ENCODE measurements around the gene VWA1.
"Not testable (repeated sequence)": the region's sequence is repeated elsewhere in the genome, so short reads cannot be mapped to it uniquely, and the experiment has no call there.

The VWA1 gene

GRCh38 chr1:1403653-1404052, 31.8 kb upstream of the VWA1 start:
- no peak for DNase-seq (ENCODE audit: low spot score)

- no peak for DNase-seq (ENCODE audit: low spot score)
Measured at GRCh38 chr1:1406101-1406820, 29.2 kb upstream of the VWA1 start.

GRCh38 chr1:1406821-1407635, 28.5 kb upstream of the VWA1 start, which contains the start of gene MRPL20:
MRPL20 (minus strand) TSS chr1:1407293; CDS start chr1:1407217, 76 bp downstream.
- DNase-seq (ENCODE audit: low spot score), result peak; percentile 92

GRCh38 chr1:1407636-1408318, 27.7 kb upstream of the VWA1 start:
- peak; percentile 45 for DNase-seq (ENCODE audit: low spot score)

GRCh38 chr1:1410238-1410637, 25.3 kb upstream of the VWA1 start:
- DNase-seq (ENCODE audit: low spot score), result not testable (repeated sequence)

- no peak for DNase-seq (ENCODE audit: low spot score)
Measured at GRCh38 chr1:1411626-1412025, 23.9 kb upstream of the VWA1 start.

GRCh38 chr1:1412311-1412902, 23.1 kb upstream of the VWA1 start:
- DNase-seq (ENCODE audit: low spot score), result not testable (repeated sequence)

- no peak for DNase-seq (ENCODE audit: low spot score)
Measured at GRCh38 chr1:1415751-1416150, 19.7 kb upstream of the VWA1 start.

- not testable (repeated sequence) for DNase-seq (ENCODE audit: low spot score)
Measured at GRCh38 chr1:1417396-1417795, 18.1 kb upstream of the VWA1 start.

GRCh38 chr1:1417825-1418463, 17.5 kb upstream of the VWA1 start:
- DNase-seq (ENCODE audit: low spot score), result not testable (repeated sequence)

GRCh38 chr1:1418464-1419362, 16.8 kb upstream of the VWA1 start:
- no peak for DNase-seq (ENCODE audit: low spot score)

GRCh38 chr1:1419363-1419812, 16.1 kb upstream of the VWA1 start:
- DNase-seq (ENCODE audit: low spot score), result no peak

- DNase-seq (ENCODE audit: low spot score), result no peak
Measured at GRCh38 chr1:1419813-1420653, 15.5 kb upstream of the VWA1 start.

GRCh38 chr1:1420654-1421141, 14.8 kb upstream of the VWA1 start:
- no peak for DNase-seq (ENCODE audit: low spot score)

GRCh38 chr1:1421147-1421906, 14.2 kb upstream of the VWA1 start, which contains the start of gene ANKRD65:
ANKRD65 (minus strand) TSS chr1:1421276; CDS start chr1:1421005, 271 bp downstream.
- no peak for DNase-seq (ENCODE audit: low spot score)

GRCh38 chr1:1421907-1422464, 13.5 kb upstream of the VWA1 start:
- no peak for DNase-seq (ENCODE audit: low spot score)

GRCh38 chr1:1422465-1423244, 12.8 kb upstream of the VWA1 start:
- peak; percentile 34 for DNase-seq (ENCODE audit: low spot score)

- no peak for DNase-seq (ENCODE audit: low spot score)
Measured at GRCh38 chr1:1423245-1423597, 12.3 kb upstream of the VWA1 start.
